Panc1 (cell line): ENCODE measurements around the gene ASGR2. TPM values are rescaled to one million over a fixed set of nuclear protein-coding genes. Genes with fewer than 3 reads are reported as not detected.

ENCODE experiments used
- ATAC-seq: fragments of 200-7000 bp; cut with Tn5 transposase; 2 replicates; pipeline ENCODE4 v1.9.1; 2020; ENCODE audit warnings: mild to moderate bottlenecking, moderate library complexity
- BruUV-seq: library from RNA; stranded (reverse); fragments of 400-500 nt; replicated peaks from 2 replicates; lab custom pipeline; 2021; lab: Mats Ljungman, UMichigan
- CTCF ChIA-PET: fragments of 300-600 bp; sonication (Branson Sonifier 250); formaldehyde crosslinking; loops from one replicate; lab custom pipeline; 2022; ENCODE audit warnings: antibody characterized with exemption; lab: Charles Lee
- POLR2A ChIA-PET: fragments of 300-600 bp; sonication (Branson Sonifier 250); formaldehyde crosslinking; loops from one replicate; lab custom pipeline; 2022; ENCODE audit warnings: antibody characterized with exemption; lab: Charles Lee
- DNase-seq: peaks from one replicate; pipeline ENCODE4 v3.0.0-alpha.2; 2010; ENCODE audit warnings: low read depth, low spot score
- H3K27ac ChIP-seq: 2 replicates; pipeline ENCODE4 v1.5.1; 2011; ENCODE audit warnings: mild to moderate bottlenecking, low read length, inconsistent platforms
- H3K27me3 ChIP-seq: fragments of 200-500 bp; sonication (Bioruptor generic); 2 replicates; pipeline ENCODE4 v1.6.0; 2014; ENCODE audit warnings: low read length, inconsistent platforms; ENCODE audit not compliant: control insufficient read depth, insufficient read depth
- H3K36me3 ChIP-seq: fragments of 200-500 bp; sonication (Bioruptor generic); 2 replicates; pipeline ENCODE4 v1.5.1; 2014; ENCODE audit warnings: inconsistent platforms, mild to moderate bottlenecking, low read length, moderate library complexity; ENCODE audit not compliant: control insufficient read depth, insufficient read depth
- H3K4me1 ChIP-seq: 2 replicates; pipeline ENCODE4 v1.5.1; 2011; ENCODE audit warnings: inconsistent platforms, mild to moderate bottlenecking, low read length, moderate library complexity; ENCODE audit not compliant: control insufficient read depth, insufficient read depth
- H3K4me3 ChIP-seq, 2 experiments: 2 replicates each; pipeline ENCODE4 v1.5.1; 2011 to 2012; ENCODE audit warnings: low read depth in 2 of 2, low read length in 2 of 2, mild to moderate bottlenecking in 2 of 2, inconsistent platforms in 1 of 2, moderate library complexity in 1 of 2
- H3K9me3 ChIP-seq: fragments of 200-500 bp; sonication (Bioruptor generic); 2 replicates; pipeline ENCODE4 v1.5.1; 2014; ENCODE audit warnings: low read depth, mild to moderate bottlenecking, inconsistent platforms, low read length, moderate library complexity; ENCODE audit not compliant: control insufficient read depth, insufficient read depth
- CTCF ChIP-seq: fragments of 450-650 bp; IDR thresholded peaks from 2 replicates; pipeline ENCODE4 v1.5.1; 2017; ENCODE audit warnings: mild to moderate bottlenecking
- POLR2AphosphoS5 ChIP-seq: IDR thresholded peaks from 2 replicates; pipeline ENCODE4 v1.6.1; 2012; ENCODE audit warnings: mild to moderate bottlenecking, low read depth, low read length, moderate library complexity
- REST ChIP-seq, 2 experiments: IDR thresholded peaks; 2 replicates each; pipeline ENCODE4 v1.6.1; 2011 to 2012; ENCODE audit warnings: low read depth in 2 of 2, control low read depth in 1 of 2, low read length in 1 of 2, mild to moderate bottlenecking in 1 of 2, moderate library complexity in 1 of 2; ENCODE audit not compliant: insufficient read depth in 1 of 2
- SIN3A ChIP-seq: IDR thresholded peaks from 2 replicates; pipeline ENCODE4 v1.6.1; 2012; ENCODE audit warnings: low read depth, mild to moderate bottlenecking, low read length, moderate library complexity, borderline replicate concordance; ENCODE audit not compliant: insufficient read depth
- TCF7L2 ChIP-seq: IDR thresholded peaks from 2 replicates; pipeline ENCODE4 v1.6.1; 2011; ENCODE audit warnings: mild to moderate bottlenecking, low read depth, low read length, inconsistent platforms
- in situ Hi-C: cut with HindIII; loops from 2 replicates; pipeline ENCODE4 v1.10.0; 2016; ENCODE audit warnings: low sequenced_read_pairs, low pct_unique_long_range_greater_than_20kb
- intact Hi-C: fragments of 100-400 bp; cut with micrococcal nuclease; formaldehyde crosslinking; loops from one replicate; pipeline ENCODE4 v1.10.0; 2022; ENCODE audit not compliant: unreplicated experiment
- total RNA-seq: library from RNA; stranded (reverse); gene quantifications from one replicate; pipeline ENCODE4 v1.2.1, GENCODE V29; 2021; ENCODE audit not compliant: unreplicated experiment

ASGR2 gene
- total RNA-seq, 1 experiment from 2014 or later: 0.21 TPM

- no peak for TF ChIP-seq POLR2AphosphoS5
- no peak for TF ChIP-seq TCF7L2
- TF ChIP-seq SIN3A: no peak
- TF ChIP-seq REST (IDR thresholded peaks at IDR 0.05; ENCODE audit: insufficient read depth in 1 of 2, low read depth in 2 of 2, low read length in 1 of 2): no peak
- TF ChIP-seq CTCF: no peak
- in situ Hi-C loops (no loop called here), intact Hi-C loops (no loop called here)
- no peak for DNase-seq
- Histone ChIP-seq H3K4me3 (no peak overlapping the region), H3K27ac (no peak overlapping the region), H3K9me3 (no peaks in the 10 kb centered on the region), H3K36me3 (no peaks in the 10 kb centered on the region), H3K27me3 (no peaks in the 10 kb centered on the region), H3K4me1 (no peaks in the 10 kb centered on the region)
- ChIA-PET CTCF (interaction anchor here (0.5 kb wide), 1 partner anchor 129 kb away, joined by 3 read pairs; no protein-coding TSS in a partner anchor), POLR2A (no interaction called here)
- BruUV-seq: no TSS peak
- no peak for ATAC-seq
Measured at GRCh38 chr17:7072406-7072805, 42.2 kb downstream of the ASGR2 start.

- Histone ChIP-seq H3K27me3 (no peaks in the 10 kb centered on the region), H3K9me3 (no peaks in the 10 kb centered on the region), H3K4me3 (no peak overlapping the region), H3K27ac (no peak overlapping the region), H3K4me1 (no peaks in the 10 kb centered on the region), H3K36me3 (no peaks in the 10 kb centered on the region)
- intact Hi-C loops: no loop called here
- no peak for TF ChIP-seq POLR2AphosphoS5
- TF ChIP-seq CTCF: no peak
- in situ Hi-C loops: no loop called here
- ATAC-seq (no peak), DNase-seq (no peak)
- BruUV-seq: no TSS peak
- POLR2A ChIA-PET: no interaction called here
- CTCF ChIA-PET: no interaction called here
Measured at GRCh38 chr17:7070712-7071111, 43.9 kb downstream of the ASGR2 start.

GRCh38 chr17:7068268-7068667 lies 46.4 kb downstream of the ASGR2 start:
- CTCF ChIA-PET: no interaction called here

More at GRCh38 chr17:7068268-7068667, 46.4 kb downstream of the ASGR2 start:
- no peak for DNase-seq
- no peak overlapping the region for H3K27ac ChIP-seq
- intact Hi-C loops (no loop called here), in situ Hi-C loops (no loop called here)
- no peaks in the 10 kb centered on the region for H3K9me3 ChIP-seq
- H3K36me3 ChIP-seq: no peaks in the 10 kb centered on the region
- H3K4me1 ChIP-seq: no peaks in the 10 kb centered on the region
- no peak for TF ChIP-seq CTCF
- TF ChIP-seq REST (IDR thresholded peaks at IDR 0.05; ENCODE audit: insufficient read depth in 1 of 2, low read depth in 2 of 2, low read length in 1 of 2): no peak
- TF ChIP-seq POLR2AphosphoS5: no peak
- TF ChIP-seq TCF7L2: no peak
- no peak overlapping the region for H3K4me3 ChIP-seq
- H3K27me3 ChIP-seq: no peaks in the 10 kb centered on the region
- POLR2A ChIA-PET: no interaction called here
- BruUV-seq: no TSS peak
- no peak for ATAC-seq
